NOMO-1 treated with dmso at 0.1 percent for 144 hours (cell line): ENCODE data around the gene GATA2.

Source experiments
- DNase-seq: peaks from one replicate; lab custom pipeline; 2025; ENCODE audit not compliant: unreplicated experiment; lab: John Stamatoyannopoulos, UW

GATA2 gene

DNA sequence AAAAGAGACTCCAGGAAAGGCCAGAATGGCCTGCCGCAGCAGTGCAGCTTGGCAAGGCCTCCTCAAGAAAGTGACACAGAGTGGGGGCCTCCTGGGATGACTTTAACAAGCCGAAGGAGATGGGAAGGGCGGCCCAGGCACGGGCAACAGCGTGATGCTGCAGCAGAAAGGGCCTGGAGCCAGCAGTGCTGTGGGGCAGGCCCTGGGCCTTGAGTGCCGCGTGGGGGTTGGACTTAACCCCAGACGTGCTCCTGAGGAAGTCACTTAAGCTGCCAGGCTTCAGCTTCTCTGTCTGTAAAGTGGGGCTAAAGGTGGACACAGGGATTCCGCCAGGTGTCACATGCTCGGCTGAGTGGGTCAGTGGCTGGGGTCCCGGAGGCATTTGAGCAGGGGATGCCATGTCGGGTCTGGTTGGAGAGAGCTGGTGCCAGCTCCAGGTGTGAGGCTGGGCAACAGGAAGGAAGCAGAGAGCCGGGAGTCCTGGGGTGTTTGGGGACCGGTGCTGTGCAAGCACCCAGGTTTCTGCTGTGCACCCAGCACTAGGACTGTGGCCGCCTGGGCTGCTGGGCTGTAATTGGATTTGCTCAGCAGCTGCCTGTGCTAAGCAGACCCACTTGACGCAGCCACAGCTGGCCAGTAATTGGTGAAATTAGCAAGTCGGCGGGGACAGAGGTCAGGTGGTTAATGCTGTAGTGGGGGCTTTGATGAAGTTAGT, 34.1 kb downstream of the GATA2 start:
- DNase-seq: no peak

- no peak for DNase-seq
Observed at GRCh38 chr3:128457937-128458336, 35.1 kb downstream of the GATA2 start.

DNA sequence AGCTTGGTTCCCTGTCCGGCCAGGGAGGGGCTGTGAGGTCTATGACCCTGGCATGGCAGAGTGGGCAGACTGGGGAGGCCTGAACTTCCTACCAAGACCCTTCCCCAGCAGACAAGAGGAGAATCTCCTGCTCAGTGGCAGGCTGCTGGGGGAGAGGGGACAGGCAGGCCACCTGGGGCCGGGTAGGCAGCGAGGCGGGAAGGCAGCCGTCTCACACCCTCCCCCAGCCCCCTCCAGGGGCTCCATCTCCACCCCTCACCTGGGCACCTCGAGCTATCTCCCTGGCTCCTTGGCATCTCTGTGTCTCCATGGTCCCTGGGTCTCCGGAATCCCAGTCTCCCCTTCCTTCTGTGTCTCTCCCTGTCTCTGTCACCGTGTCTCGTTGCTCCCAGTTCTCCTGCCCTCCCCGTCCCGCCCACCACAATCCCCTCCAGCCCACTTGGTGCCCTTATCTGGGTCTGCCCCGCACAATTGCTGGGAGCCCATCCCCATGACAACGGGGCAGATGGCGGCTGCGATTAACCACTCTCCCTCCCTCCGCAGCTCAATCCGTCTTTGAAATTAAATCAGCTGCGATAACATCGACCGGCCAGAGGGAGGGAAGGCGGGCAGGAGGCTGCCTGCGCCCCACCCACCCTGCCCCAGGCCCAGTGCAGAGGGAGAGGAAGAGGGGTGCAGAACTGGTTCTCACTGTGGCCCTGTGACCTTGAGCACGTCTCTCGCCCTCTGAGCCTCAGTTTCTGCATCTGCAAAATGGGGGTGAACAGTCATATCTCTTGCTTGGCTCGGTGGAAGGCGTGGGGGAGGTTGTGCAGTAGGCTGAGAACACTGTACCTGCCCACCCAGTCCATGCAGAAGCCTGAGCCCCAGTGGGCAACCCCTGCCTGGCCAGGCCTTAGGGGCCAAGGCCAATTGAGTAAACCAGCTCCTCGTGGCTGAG, 36.0 kb downstream of the GATA2 start:
- no peak for DNase-seq

DNA sequence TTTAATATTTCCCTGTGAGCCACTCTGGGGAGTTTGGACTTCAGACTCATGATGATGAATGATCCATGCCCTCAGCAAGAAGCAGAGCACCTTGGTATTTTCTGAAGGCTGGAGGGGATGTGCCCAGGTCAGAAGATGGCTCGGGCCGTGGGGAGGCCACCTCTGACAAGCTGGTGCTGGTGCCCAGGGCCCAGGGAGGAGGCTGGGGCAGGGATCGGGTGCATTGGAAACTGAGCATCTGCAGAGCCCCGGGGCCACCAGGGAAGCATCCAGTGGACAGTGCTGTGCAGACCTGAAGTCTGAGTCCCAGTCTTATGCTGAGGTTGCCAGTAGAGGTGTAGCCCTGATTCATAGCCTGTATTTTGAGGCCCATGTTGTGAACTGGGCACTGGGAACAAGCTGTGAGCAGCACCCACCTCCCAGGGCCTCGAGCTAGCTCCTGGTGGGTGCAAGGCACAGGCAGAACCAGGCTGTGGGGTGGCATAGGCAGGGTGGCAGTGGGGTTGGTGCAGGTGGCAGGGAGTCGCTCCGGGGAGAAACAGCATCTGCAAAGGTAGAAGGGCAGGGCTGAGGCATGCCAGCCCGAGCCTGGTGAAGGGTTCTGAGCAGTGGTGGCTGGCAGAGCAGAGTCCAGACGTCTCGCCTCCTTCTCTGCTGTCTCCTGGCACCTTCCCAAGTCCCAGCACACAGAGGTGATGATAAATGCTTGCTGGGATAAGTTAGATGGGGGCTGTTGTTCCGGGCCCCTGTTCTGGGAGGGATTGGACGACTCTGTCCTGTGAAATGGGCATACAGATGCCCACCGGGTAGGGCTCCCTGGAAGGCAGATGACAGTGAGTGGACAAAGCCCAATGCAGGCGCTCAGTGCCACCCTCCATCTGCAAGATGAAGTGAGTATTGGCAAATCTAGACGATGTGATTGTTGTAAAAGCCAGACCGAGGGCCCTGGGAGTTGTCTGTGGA, 36.9 kb downstream of the GATA2 start:
- DNase-seq: no peak

- no peak for DNase-seq
Observed at GRCh38 chr3:128455116-128455515, 37.9 kb downstream of the GATA2 start.

GRCh38 chr3:128454310-128454618, 38.7 kb downstream of the GATA2 start:
- DNase-seq: no peak

DNA sequence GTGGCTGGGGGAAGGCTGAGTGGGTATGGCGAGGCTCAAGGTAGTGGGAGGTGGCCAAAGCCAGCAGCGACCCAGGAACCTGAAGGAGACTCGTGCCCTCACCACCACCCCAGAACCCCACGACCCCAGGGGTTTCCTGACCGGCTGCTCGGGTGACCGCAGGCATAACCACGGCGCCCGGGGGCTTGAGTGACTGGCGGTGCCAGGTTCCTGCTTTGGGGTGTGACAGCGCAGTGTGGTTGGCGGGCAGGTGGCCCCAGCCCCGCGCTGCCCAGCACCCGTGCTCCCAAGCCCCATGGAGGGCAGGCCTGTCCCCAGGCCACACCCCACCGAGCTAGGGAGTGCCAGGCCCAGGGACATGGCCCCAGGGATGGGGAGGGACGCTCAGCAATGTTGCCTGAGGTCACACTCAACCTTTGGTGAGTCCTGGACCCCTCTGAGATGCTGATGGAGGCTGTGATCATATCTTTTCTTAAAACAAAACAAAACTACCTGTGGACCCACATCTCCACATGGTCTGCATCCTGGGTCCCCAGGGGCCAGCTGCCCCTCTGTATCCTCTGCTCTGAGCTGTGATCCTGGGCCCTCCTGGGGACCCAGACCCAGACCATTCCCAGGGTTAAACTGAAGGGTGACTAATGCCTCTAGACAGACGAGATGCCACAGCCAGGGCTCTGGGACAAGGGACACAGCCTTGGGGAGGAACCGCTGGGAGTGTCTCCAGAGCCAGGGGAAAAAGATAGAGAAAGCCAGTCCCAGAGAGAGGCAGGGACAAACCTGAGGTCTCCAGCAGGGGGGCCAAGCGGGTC, 39.3 kb downstream of the GATA2 start:
- no peak for DNase-seq

DNA sequence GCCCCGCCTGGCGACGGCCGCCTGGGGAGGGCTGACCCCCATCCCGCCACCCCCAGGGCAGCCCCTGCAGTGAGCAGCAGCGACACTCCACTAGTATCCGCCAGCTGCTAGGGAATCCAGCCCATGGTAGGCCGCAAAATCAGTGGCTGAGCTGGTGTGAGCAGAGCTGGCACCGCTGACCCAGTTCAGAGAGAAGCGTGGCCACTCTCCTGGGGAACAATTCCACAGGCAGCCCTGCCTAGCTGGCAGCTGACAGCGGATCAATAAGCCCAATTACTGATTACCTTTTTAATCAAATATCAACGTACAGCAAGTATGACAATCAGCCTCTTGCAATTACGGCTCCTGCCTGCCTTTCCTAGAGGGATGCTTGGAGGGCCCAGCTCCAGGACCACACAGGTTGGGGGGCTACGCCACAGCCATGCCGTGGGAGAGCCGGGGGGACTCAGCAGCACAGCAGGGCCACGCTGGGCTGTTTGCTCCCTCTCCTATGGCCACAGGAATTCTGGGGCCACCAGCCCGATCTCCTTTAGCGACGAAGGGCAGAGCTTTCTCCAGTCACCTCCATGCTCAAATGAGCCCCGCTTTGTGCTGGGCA, 40.2 kb downstream of the GATA2 start:
- DNase-seq: no peak

DNA sequence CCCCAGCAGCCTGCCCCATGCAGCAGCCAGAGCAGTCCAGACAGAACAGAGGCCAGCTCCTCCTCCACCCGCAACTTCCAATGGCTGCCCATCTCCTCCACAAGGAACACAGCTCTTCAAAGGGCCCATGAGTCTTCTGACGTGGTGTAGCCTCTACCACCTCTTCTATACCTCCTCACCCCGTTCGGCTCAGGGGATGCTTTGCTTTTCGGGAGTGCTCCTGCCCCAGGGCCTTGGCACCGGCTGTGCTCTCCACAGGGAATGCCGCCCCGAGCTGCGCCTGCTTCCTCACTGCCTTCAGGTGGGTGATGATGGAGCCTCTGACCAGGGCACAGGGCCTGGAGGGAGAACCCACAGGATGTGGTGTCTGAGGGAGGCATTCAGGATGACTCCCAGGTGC, 40.9 kb downstream of the GATA2 start:
- no peak for DNase-seq

GRCh38 chr3:128449111-128449638, 43.8 kb downstream of the GATA2 start:
- no peak for DNase-seq

DNA sequence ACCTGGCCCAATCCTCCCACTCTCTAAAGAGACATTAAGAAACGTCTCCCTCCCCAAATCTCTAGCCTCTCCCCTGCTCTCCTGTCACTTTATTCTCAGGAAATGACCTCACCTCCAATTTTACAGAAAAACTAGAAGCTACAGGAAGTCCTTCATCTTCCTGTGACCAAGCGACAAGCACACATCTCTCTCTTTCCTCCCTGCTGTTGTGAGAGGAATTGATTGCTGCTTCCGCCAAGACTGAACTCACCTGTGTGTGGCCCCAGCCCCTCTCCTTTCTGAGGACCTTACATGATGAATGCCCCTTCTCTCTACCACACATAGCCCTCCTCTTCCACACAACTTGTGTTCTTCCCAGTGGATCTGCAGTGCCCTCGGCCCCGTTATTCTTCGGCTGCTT, 44.5 kb downstream of the GATA2 start:
- no peak for DNase-seq

GRCh38 chr3:128447561-128448013, 45.4 kb downstream of the GATA2 start:
- DNase-seq: no peak

DNA sequence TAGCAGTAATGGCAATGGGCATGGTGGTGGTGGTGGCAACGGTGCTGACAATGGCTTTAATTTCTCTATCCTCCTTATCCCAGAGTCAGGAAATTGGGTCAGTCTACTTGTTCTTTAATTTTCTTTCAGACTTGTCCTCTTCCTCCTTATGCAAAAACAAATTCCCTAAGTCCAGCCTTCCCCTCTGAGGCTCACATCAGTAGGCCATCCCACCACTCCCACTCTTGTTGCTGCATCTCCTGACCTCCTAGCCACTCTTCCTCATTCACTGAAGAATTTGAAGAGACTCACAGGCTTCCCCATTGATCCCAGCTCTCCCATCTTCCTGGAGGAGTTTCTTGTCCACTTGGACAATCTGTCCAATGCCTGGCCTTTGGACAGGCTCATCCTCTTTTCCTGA, 46.2 kb downstream of the GATA2 start:
- no peak for DNase-seq

- no peak for DNase-seq
Observed at GRCh38 chr3:128445357-128445756, 47.6 kb downstream of the GATA2 start.

DNA sequence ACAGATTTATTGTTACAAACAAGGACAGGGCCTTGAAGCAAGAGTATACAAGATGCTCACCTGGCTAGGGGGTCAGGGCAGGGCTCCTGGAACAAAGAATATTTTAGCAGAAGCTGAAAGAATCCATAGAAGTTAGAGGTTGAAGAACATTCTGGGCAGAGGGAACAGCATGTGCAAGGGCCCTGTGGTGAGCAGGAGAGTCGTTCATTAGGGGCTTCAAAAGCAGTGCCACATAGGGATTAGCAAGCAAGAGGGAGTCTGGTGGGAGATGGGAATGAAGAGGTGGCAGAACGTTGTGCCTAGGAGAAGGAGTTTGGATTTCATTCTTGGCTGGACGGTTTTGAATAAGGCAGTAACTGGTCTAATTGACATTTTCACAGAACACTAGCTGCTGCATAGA, 49.2 kb downstream of the GATA2 start:
- no peak for DNase-seq

GRCh38 chr3:128442949-128443348, 50.1 kb downstream of the GATA2 start:
- no peak for DNase-seq

DNA sequence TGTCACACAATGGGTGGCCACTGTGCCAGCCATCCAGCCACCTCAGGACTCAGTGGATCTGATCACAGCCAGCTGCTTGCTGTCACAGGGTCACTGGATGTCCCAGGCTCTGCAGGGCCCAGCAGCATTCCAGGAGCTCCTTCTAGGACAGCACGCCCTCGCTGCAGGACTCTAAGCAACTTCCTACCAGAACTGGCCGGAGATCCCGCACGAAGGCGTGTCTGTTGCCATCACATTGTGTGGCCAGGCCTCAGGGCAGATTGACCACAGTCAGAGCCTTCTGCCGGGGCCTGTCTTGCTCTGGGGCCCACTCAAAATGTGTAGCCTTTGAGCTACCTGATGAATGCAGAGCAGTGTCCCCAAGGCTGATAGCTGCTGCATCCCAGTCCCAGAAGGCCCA, 50.9 kb downstream of the GATA2 start:
- DNase-seq: no peak

- DNase-seq: no peak
Observed at GRCh38 chr3:128439226-128439625, 53.8 kb downstream of the GATA2 start.

DNA sequence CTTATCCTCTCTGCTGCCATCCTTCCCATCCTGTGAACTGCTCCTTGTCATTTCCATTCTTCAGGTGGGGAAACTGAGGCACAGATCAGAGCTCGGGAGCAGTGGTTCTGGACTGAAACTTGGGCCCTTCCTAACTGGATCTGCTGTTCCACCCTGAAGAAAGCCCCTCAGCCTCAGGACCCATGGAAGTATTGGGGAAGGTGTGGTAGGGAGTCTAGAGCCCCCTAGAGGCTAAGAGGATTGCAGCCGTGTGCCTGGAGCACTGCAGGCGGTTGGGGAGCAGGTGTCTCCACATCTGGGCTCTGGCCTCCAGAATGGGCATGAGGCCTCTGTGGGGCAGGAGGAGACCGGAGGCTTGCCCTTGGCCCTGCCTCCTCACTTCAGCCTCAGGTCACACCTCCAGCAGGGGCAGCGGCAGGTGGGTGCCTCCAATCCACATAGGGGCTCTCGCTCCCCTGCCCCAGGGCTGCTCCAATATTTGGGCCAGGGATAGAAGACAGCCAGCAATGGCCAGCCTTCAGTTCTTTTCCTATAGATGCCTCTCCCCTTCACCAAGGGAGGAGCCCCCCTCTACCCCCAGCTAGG, 54.4 kb downstream of the GATA2 start:
- no peak for DNase-seq
